Muscle of back (tissue), 11 donors: ENCODE measurements around the gene SYCP3. TPM values are rescaled to one million over a fixed set of nuclear protein-coding genes. Genes with fewer than 3 reads are reported as not detected.
"Not testable (repeated sequence)": the region's sequence is repeated elsewhere in the genome, so short reads cannot be mapped to it uniquely, and the experiment has no call there.

ENCODE experiments used
- DNase-seq, 3 donors: peaks; one replicate each; pipeline versions ENCODE4 v3.0.0 to v3.0.0-alpha.2; 2013
- polyA plus RNA-seq, 10 donors: library from polyadenylated mRNA; unstranded; fragments of 120-200 nt; gene quantifications; one replicate each; pipeline ENCODE4 v1.2.1, GENCODE V29; 2013; ENCODE audit not compliant: insufficient read length in 10 of 10

Gene SYCP3
- polyA plus RNA-seq, 10 donors, result 0.20 to 3.8 (median 0.78) TPM

GRCh38 chr12:101761350-101761749, 22.1 kb upstream of the SYCP3 start:
- DNase-seq, result no peak

GRCh38 chr12:101759396-101760047, 20.3 kb upstream of the SYCP3 start:
- DNase-seq, result peak in 1 of 3 donors; percentile 30

GRCh38 chr12:101750152-101750551, 10.9 kb upstream of the SYCP3 start:
- DNase-seq, result no peak

- DNase-seq, result no peak
These were observed 10.4 kb upstream of the SYCP3 start for GRCh38 chr12:101749657-101750056.

- no peak for DNase-seq
These were observed 9.6 kb upstream of the SYCP3 start for GRCh38 chr12:101748907-101749306.

GRCh38 chr12:101747697-101748096, 8.4 kb upstream of the SYCP3 start:
- DNase-seq, result no peak

GRCh38 chr12:101746661-101747060, 7.4 kb upstream of the SYCP3 start:
- DNase-seq, result no peak

GRCh38 chr12:101746196-101746595, 6.9 kb upstream of the SYCP3 start:
- DNase-seq, result no peak

- DNase-seq, result no peak
These were observed 6.2 kb upstream of the SYCP3 start for GRCh38 chr12:101745481-101745880.

- DNase-seq, result no peak
These were observed 4.6 kb upstream of the SYCP3 start for GRCh38 chr12:101743724-101744472.

- peak in 1 of 3 donors; percentile 23 for DNase-seq
These were observed 4.0 kb upstream of the SYCP3 start for GRCh38 chr12:101743242-101743641.

GRCh38 chr12:101740980-101741379, 1.7 kb upstream of the SYCP3 start:
- no peak for DNase-seq

- no peak for DNase-seq
These were observed 1.3 kb upstream of the SYCP3 start for GRCh38 chr12:101740566-101740965.

GRCh38 chr12:101737476-101737875, 1.8 kb downstream of the SYCP3 start:
- no peak for DNase-seq

GRCh38 chr12:101734482-101734881, 4.8 kb downstream of the SYCP3 start:
- DNase-seq, result not testable (repeated sequence)

GRCh38 chr12:101733166-101733565, 6.1 kb downstream of the SYCP3 start:
- no peak for DNase-seq

- DNase-seq, result no peak
These were observed 6.9 kb downstream of the SYCP3 start for GRCh38 chr12:101732318-101732717.

GRCh38 chr12:101729842-101730241, 9.4 kb downstream of the SYCP3 start:
- DNase-seq, result no peak

GRCh38 chr12:101727098-101727497, 12.2 kb downstream of the SYCP3 start:
- no peak for DNase-seq

- no peak for DNase-seq
These were observed 16.9 kb downstream of the SYCP3 start for GRCh38 chr12:101722392-101722791.

- no peak for DNase-seq
These were observed 19.1 kb downstream of the SYCP3 start for GRCh38 chr12:101720118-101720517.

- DNase-seq, result no peak
These were observed 19.7 kb downstream of the SYCP3 start for GRCh38 chr12:101719566-101719965.

GRCh38 chr12:101714877-101715444, 24.3 kb downstream of the SYCP3 start:
- peak in 1 of 3 donors; percentile 3 for DNase-seq
